NCI-H2196 treated with DMSO at 0.1 percent for 48 hours (cell line): ENCODE data around the gene NMNAT2.
"Not testable (repeated sequence)": the region's sequence is repeated elsewhere in the genome, so short reads cannot be mapped to it uniquely, and the experiment has no call there.

ENCODE experiments used
- DNase-seq: peaks from one replicate; lab custom pipeline; 2025; ENCODE audit not compliant: unreplicated experiment; lab: John Stamatoyannopoulos, UW

The NMNAT2 gene

DNA sequence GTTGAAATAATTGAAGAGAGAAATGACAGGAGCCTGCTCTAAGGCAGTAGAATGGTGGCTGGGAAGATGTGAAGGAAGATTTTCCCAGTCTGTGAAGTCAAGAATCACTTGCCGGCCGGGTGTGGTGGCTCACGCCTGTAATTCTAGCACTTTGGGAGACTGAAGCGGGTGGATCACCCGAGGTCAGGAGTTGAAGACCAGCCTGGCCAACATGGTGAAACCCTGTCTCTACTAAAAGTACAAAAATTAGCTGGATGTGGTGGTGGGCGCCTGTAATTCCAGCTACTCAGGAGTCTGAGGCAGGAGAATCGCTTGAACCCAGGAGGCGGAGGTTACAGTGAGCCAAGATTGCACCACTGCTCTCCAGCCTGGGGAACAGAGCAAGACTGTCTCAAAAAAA, 177.3 kb downstream of the NMNAT2 start:
- not testable (repeated sequence) for DNase-seq

- DNase-seq = no peak
Measured at GRCh38 chr1:183240526-183240825, 177.7 kb downstream of the NMNAT2 start.

- DNase-seq = no peak
Measured at GRCh38 chr1:183239793-183240525, 178.2 kb downstream of the NMNAT2 start.

DNA sequence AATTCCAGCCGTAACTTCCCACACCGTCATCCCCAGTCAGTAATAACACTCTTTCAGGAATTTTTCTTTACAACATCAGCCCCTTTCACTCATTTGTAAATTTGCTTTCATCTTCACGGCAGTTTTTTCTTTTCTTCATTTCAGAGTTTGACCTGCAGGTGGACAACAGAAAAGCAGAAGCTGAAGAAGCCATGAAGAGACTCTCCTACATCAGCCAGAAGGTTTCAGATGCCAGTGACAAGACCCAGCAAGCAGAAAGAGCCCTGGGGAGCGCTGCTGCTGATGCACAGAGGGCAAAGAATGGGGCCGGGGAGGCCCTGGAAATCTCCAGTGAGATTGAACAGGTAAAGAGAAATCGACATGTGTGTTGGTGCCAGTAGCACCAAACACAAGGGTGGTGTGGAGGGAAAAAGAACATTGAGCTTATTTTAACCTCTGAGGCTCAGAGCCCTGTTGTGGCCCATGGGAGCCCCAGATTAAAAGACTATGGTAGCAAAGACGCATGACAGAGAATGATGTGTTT, 178.9 kb downstream of the NMNAT2 start:
- DNase-seq = no peak

GRCh38 chr1:183238071-183238470, 180.1 kb downstream of the NMNAT2 start:
- DNase-seq = no peak

DNA sequence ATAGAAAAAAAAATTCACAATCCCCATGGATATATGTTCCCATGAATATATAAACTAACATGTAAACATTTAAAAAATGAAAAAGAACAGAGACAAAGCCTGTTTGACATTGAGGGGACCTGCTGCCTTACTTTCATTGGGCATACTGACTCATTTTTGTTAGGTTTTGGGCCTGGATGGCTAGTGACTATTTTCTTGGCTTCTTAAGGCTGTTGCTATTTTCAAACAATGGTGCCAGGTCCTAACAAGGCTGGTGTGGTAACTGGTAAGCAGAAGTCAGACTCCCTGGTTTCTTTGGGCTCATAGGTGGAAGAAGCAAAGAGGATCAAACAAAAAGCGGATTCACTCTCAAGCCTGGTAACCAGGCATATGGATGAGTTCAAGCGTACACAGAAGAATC, 181.1 kb downstream of the NMNAT2 start:
- no peak for DNase-seq

DNA sequence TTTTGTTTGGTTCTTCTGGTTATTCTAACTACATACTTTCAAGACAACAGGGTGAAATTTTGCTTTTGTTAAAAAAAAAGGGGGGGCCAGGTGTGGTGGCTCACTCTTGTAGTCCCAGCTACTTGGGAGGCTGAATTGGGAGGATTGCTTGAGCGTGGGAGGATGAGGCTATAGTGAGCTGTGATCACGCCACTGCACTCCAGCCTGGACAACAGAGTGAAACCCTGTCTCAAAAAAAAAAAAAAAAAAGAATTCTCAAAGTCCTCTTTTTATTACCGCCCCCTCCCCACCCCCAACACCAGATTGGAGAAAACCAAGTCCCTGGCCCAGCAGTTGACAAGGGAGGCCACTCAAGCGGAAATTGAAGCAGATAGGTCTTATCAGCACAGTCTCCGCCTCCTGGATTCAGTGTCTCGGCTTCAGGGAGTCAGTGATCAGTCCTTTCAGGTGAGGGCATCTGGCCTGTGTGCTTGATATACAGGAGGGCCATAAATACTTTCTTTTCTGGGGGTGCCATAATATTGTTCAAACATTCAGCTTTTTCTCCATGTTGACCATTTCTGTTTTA, 181.9 kb downstream of the NMNAT2 start:
- DNase-seq = no peak

GRCh38 chr1:183235503-183235902, 182.7 kb downstream of the NMNAT2 start:
- DNase-seq = no peak

DNA sequence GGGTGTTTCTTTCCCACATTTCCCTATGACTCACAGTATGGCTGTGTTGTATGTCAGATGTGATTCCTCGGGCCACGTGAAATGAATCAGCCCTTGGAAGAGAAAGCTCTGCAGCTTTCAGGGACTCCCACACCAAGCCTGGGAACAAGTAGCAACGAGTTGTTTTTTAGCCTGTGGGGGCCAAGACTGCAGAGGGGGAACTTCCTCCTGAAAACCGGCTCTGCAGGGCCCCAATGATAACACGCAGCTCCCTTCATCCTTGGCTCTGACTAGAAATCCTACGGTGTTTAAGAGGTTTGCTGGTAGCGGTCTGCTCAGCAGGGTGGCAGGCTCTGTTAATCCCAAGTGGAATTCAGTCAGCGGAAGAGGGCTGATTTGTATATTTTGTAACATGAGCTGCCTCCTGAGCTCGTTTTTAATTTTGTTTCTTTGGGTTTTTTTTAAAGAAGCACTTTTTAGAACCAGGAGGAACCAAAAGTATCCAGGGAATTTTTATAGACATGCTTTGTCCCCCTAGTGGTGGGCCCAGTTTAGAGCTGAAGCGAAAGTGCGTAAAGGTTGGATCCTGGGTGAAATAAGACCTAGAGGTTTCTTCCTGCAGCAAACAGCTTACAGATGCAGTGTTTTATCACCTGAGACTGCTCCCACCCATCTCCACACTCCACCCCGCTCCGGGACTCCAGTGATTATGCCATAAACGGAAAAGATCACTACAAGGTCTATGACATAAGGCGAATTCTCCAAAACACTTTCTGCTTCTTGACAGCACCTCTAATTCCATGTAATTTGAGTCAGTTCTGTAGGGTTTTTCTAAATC, 183.3 kb downstream of the NMNAT2 start:
- no peak for DNase-seq

DNA sequence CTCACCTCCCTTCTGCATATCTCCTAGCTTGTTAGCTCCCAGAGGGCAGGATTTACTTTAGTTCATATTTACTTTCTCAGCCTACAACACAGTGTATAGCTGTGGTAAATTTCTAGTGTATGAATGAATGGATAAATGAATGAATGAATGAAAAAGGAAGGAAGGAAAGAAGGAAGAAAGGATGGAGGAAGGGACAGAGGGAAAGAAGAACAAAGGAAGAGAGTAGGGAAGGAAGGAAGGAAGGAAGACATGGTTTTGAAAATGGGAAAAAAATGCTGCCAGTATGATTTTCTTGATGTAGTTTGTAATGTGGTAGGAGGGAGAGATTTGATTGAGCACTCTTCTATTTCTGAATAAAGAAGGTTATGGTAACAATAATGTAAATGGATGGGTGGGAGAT, 185.1 kb downstream of the NMNAT2 start:
- no peak for DNase-seq

DNA sequence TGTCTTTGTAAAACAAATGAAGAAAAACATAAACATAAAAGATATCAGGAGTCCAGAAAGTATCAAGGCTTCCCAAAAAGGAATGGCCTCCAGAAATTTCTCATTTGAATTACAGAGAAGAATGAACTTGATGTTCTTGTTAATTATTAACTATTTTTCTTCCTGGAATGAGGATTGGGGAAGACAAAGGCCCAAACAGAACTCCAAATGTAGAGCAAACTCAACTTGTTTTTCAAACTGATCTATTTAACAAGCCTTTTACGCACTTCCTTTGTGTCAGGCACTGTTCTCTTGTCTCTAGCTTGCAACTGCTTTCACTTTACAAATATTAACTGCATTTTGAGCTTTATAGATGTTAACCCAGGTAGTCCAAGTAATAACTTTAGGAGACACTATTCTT, 186.6 kb downstream of the NMNAT2 start:
- no peak for DNase-seq

- no peak for DNase-seq
Measured at GRCh38 chr1:183230413-183230812, 187.8 kb downstream of the NMNAT2 start.

DNA sequence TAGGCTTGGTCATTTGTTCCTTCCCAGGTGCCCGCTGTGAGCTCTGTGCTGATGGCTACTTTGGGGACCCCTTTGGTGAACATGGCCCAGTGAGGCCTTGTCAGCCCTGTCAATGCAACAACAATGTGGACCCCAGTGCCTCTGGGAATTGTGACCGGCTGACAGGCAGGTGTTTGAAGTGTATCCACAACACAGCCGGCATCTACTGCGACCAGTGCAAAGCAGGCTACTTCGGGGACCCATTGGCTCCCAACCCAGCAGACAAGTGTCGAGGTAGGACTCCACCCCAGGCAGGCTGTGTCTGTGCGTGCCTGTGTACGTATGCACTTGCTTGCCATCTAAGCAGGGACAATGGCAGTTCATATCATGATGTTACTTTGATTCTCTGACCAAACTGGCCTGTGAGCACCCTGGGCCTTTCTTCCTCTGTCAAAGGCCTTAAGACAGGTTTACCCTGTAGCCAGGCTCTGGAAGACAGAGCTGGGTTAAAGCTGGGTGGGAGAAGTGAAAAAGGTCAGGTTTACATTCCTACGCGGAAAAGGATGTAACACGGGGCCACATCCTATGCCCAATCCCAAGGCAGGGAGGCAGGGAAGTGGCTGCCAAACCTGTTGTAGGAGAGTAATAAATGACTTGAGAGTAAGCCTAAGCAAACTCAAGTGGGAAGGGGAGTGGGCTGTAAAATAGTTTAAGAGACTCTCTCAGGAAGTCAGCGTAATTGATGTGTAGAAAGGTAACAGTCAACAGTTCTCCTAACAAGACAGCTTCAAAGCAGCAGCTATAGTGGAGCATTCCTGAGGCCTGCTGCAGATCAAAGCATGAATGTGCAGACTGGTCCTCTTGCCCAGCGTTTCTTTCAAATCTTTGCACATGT, 189.6 kb downstream of the NMNAT2 start:
- no peak for DNase-seq

DNA sequence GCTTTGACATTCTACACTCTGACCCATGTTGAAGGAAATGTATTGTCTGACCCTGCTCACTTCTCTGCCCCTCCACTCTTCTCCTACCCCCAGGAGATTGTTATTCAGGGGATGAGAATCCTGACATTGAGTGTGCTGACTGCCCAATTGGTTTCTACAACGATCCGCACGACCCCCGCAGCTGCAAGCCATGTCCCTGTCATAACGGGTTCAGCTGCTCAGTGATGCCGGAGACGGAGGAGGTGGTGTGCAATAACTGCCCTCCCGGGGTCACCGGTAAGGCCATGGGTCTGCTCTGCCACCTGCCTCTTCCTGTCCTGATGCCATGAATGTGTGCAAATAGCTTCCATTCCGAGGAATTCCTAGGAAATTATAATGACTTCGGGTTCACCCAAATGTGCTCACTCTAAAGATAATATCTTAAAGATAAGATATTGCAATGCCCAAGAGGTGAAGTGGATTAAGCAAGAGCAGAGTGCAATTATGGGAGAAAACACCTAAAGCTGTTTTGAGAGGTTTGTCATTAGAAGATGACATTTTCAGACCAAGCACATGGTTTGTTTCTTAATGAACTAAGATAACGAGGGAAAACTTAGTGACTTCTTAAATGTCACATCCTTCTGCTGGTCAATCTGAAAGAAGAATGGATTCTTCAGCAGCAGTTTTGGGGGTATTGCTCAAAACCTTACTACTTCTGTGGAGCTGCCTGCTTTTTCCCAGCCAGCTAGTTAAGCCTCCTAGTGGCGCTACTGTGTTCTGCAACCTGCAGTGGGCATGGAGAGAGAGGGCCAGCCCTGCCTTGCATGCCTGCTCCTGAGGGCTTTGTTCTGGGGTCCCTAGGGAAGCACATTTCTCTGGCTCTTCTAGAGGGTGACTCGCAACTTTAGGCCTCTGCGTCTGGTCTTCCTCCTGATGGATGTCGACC, 190.5 kb downstream of the NMNAT2 start:
- no peak for DNase-seq

DNA sequence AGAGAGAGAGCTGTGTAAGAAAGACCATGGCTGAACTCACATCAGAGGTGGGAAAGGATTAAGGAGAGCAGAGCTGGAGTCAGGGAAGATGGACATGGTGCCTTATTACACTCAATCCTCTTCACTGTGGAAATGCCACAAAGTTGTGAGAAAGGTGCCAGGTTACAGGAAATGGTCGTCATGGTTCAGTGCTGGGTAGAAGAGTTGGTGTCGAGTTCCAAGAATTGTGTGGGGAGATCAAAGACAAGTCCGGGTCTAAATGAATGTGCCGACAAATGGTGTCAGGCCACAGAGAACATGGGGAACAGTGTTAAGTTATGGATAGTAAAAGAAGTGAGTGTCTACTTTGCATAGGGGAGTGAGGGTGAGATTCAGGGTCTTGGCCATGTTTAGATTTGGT, 191.2 kb downstream of the NMNAT2 start:
- DNase-seq = no peak

DNA sequence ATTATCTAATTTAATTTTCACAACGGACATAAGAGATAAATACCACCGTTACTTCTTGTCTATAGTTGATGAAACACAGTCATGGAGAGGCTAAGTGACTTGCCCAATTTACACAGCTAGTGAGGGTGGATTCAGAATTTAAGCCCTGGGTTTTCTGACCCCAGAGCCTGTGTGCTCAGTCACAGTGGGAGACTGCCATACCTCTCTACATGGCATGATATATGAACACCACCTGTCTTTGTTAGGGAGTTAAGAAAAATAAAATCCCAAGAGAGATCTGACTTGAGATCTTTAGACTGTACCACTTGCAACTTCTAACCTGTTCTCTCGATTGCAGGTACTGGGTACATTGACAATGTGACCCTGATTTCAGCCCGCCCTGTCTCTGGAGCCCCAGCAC, 191.8 kb downstream of the NMNAT2 start:
- no peak for DNase-seq

DNA sequence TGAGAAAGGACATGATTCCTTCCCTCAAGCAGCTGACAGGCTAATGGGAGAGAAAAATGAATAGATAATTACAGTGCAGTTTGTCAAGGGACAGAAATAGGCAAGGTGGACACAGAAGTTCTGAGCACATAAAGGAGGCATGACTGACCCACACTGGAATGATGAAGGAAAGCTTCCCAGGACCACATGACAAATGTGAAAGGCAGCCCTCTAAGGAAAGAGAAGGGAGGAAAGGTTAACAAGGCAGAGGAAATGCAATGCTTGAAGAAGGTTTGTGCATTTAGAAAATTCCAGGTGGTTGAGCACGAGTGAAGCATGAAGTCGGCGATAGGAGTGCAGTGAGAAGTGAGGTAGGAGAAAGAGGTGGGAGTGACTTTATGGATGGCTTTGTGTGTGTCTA, 194.7 kb downstream of the NMNAT2 start:
- no peak for DNase-seq

DNA sequence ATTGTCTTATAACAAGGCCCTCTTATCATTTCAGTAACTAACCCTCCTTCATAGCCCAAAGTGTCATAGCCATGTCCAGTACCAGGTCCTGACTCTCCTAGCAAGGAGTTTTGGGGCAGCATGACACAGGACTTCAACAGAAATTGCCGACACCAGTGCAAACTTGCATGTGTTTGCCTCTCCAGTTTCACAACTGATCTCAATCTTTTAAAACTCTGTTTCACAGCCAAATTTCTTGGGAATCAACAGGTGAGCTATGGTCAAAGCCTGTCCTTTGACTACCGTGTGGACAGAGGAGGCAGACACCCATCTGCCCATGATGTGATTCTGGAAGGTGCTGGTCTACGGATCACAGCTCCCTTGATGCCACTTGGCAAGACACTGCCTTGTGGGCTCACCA, 195.3 kb downstream of the NMNAT2 start:
- DNase-seq = no peak

- DNase-seq = no peak
Measured at GRCh38 chr1:183219616-183220009, 198.6 kb downstream of the NMNAT2 start.

GRCh38 chr1:183218971-183219615, 199.1 kb downstream of the NMNAT2 start:
- no peak for DNase-seq
